Neural progenitor cell (in vitro differentiated cells): Measurements from ENCODE around the gene GPR107. TPM values are rescaled to one million over a fixed set of nuclear protein-coding genes. Genes with fewer than 3 reads are reported as not detected.

Experiments used
- DNase-seq: peaks from one replicate; pipeline ENCODE4 v3.0.0-alpha.2; 2016; ENCODE audit warnings: low spot score
- H2AFZ ChIP-seq: fragments of 200-600 bp; sonication (generic); replicated peaks from 2 replicates; pipeline ENCODE4 v1.6.1; 2016; ENCODE audit warnings: antibody characterized with exemption
- H3F3A ChIP-seq: fragments of 200-600 bp; sonication (generic); 2 replicates; pipeline ENCODE4 v1.6.1; 2016; ENCODE audit warnings: antibody characterized with exemption, low read depth
- H3K27ac ChIP-seq: fragments of 200-600 bp; sonication (generic); 2 replicates; pipeline ENCODE4 v1.5.1; 2016; ENCODE audit warnings: mild to moderate bottlenecking
- H3K27me3 ChIP-seq: fragments of 200-600 bp; sonication (generic); 2 replicates; pipeline ENCODE4 v1.6.1; 2016; ENCODE audit warnings: mild to moderate bottlenecking, moderate library complexity
- H3K36me3 ChIP-seq: fragments of 200-600 bp; sonication (generic); 2 replicates; pipeline ENCODE4 v1.5.1; 2016
- H3K4me1 ChIP-seq: fragments of 200-600 bp; sonication (generic); 2 replicates; pipeline ENCODE4 v1.6.1; 2016; ENCODE audit warnings: mixed run types
- H3K4me2 ChIP-seq: fragments of 200-600 bp; sonication (generic); 2 replicates; pipeline ENCODE4 v1.6.1; 2016
- H3K4me3 ChIP-seq: fragments of 200-600 bp; sonication (generic); 2 replicates; pipeline ENCODE4 v1.5.1; 2016
- H3K79me2 ChIP-seq: fragments of 200-600 bp; sonication (generic); 2 replicates; pipeline ENCODE4 v1.6.1; 2016; ENCODE audit warnings: low read depth
- H3K9ac ChIP-seq: fragments of 200-600 bp; sonication (generic); 2 replicates; pipeline ENCODE4 v1.6.1; 2016
- H3K9me3 ChIP-seq: fragments of 200-600 bp; sonication (generic); 2 replicates; pipeline ENCODE4 v1.5.1; 2016; ENCODE audit warnings: low read depth
- H4K20me1 ChIP-seq: fragments of 200-600 bp; sonication (generic); 2 replicates; pipeline ENCODE4 v1.6.1; 2016; ENCODE audit warnings: low read depth
- H3K27ac Mint-ChIP-seq: 3 replicates; pipeline ENCODE4 v1.8.0; 2021; ENCODE audit warnings: mixed read lengths
- H3K27me3 Mint-ChIP-seq: 2 replicates; pipeline ENCODE4 v1.8.0; 2022; ENCODE audit warnings: low read depth, mild to moderate bottlenecking, inconsistent platforms, moderate library complexity, mixed read lengths; ENCODE audit not compliant: insufficient read depth
- H3K36me3 Mint-ChIP-seq: 3 replicates; pipeline ENCODE4 v1.8.0; 2021; ENCODE audit warnings: mixed read lengths
- H3K4me1 Mint-ChIP-seq: 3 replicates; pipeline ENCODE4 v1.8.0; 2021; ENCODE audit warnings: mixed read lengths
- H3K4me3 Mint-ChIP-seq: 3 replicates; pipeline ENCODE4 v1.8.0; 2021; ENCODE audit warnings: mild to moderate bottlenecking, moderate library complexity, mixed read lengths
- H3K9me3 Mint-ChIP-seq: 3 replicates; pipeline ENCODE4 v1.8.0; 2020; ENCODE audit warnings: mixed read lengths
- EZH2 ChIP-seq: fragments of 200-600 bp; sonication (generic); IDR thresholded peaks from 2 replicates; pipeline ENCODE4 v1.6.1; 2017; ENCODE audit warnings: antibody characterized with exemption, mild to moderate bottlenecking, moderate library complexity
- EZH2phosphoT487 ChIP-seq: fragments of 200-600 bp; sonication (generic); IDR thresholded peaks from 2 replicates; pipeline ENCODE4 v1.6.1; 2017; ENCODE audit warnings: antibody characterized with exemption
- total RNA-seq: library from RNA; depleted of rRNA; stranded (reverse); fragments of >200 nt; gene quantifications from 2 replicates; pipeline ENCODE4 v1.2.3, GENCODE V29; 2015; ENCODE audit warnings: low replicate concordance
- TF ChIP-seq, protein P1 (sequence below): fragments of 200-600 bp; sonication (generic); IDR thresholded peaks from 2 replicates; pipeline ENCODE4 v1.5.1; 2017; ENCODE audit warnings: antibody characterized with exemption, mild to moderate bottlenecking

The GPR107 gene
- total RNA-seq, 1 donor from 2014 or later, result 33.8 TPM

DNA sequence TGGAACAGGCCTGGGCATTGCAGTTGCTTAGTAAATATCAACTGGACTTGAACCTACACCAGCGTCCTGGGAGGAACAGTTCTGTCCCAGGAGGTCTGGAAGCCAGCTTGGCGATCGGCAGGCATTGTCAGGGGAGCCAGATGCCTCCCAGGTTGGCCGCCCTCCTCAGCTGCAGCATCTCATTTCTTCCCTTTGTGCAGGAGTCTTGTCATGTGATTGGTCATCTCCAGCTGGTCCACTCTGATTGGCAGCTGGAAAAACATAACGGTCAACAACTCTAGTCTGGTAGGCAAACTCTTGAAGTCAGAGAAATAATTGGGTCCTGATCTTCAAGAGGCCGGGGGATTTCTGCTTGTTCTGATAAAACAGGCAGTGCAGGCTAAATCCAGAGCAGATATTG, 88.9 kb downstream of the GPR107 start:
- Histone ChIP-seq H3K27ac (no peak overlapping the region), H3K9me3 (no peaks in the 10 kb centered on the region), H3K4me3 (no peak overlapping the region), H3K4me2 (no peak overlapping the region), H2AFZ (no peak overlapping the region), H3K79me2 (no peaks in the 10 kb centered on the region), H3K4me1 (peaks cover 25% of the 10 kb centered on the region), H3K9ac (no peak overlapping the region), H3K27me3 (no peaks in the 10 kb centered on the region), H3K36me3 (no peaks in the 10 kb centered on the region), H3F3A (no peaks in the 10 kb centered on the region), H4K20me1 (no peaks in the 10 kb centered on the region)
- peak; percentile 47 for DNase-seq
- TF ChIP-seq EZH2phosphoT487, result no peak
- no peak for TF ChIP-seq EZH2
- TF ChIP-seq, protein P1, sequence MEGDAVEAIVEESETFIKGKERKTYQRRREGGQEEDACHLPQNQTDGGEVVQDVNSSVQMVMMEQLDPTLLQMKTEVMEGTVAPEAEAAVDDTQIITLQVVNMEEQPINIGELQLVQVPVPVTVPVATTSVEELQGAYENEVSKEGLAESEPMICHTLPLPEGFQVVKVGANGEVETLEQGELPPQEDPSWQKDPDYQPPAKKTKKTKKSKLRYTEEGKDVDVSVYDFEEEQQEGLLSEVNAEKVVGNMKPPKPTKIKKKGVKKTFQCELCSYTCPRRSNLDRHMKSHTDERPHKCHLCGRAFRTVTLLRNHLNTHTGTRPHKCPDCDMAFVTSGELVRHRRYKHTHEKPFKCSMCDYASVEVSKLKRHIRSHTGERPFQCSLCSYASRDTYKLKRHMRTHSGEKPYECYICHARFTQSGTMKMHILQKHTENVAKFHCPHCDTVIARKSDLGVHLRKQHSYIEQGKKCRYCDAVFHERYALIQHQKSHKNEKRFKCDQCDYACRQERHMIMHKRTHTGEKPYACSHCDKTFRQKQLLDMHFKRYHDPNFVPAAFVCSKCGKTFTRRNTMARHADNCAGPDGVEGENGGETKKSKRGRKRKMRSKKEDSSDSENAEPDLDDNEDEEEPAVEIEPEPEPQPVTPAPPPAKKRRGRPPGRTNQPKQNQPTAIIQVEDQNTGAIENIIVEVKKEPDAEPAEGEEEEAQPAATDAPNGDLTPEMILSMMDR, result no peak
- peaks cover 10% of the 10 kb centered on the region for H3K27me3 Mint-ChIP-seq
- no peaks in the 10 kb centered on the region for H3K9me3 Mint-ChIP-seq
- H3K4me1 Mint-ChIP-seq, result peaks cover 50% of the 10 kb centered on the region
- H3K4me3 Mint-ChIP-seq, result no peak overlapping the region
- no peaks in the 10 kb centered on the region for H3K36me3 Mint-ChIP-seq
- H3K27ac Mint-ChIP-seq, result no peak overlapping the region

GRCh38 chr9:130143279-130143893, 89.7 kb downstream of the GPR107 start:
- Mint-ChIP-seq H3K27me3 (peaks cover 10% of the 10 kb centered on the region), H3K4me1 (peaks cover 43% of the 10 kb centered on the region), H3K9me3 (no peaks in the 10 kb centered on the region), H3K36me3 (no peaks in the 10 kb centered on the region), H3K27ac (peak overlapping the region; percentile 96), H3K4me3 (peak overlapping the region; percentile 38)
- Histone ChIP-seq H3K4me1 (peaks cover 19% of the 10 kb centered on the region), H3K9ac (no peak overlapping the region), H3K9me3 (no peaks in the 10 kb centered on the region), H3K27ac (no peak overlapping the region), H3F3A (no peaks in the 10 kb centered on the region), H3K79me2 (no peaks in the 10 kb centered on the region), H3K27me3 (no peaks in the 10 kb centered on the region), H3K36me3 (no peaks in the 10 kb centered on the region), H2AFZ (no peak overlapping the region), H3K4me3 (no peak overlapping the region), H4K20me1 (no peaks in the 10 kb centered on the region), H3K4me2 (no peak overlapping the region)
- TF ChIP-seq, protein P1, result no peak
- TF ChIP-seq EZH2 (no peak), EZH2phosphoT487 (no peak)
- no peak for DNase-seq

DNA sequence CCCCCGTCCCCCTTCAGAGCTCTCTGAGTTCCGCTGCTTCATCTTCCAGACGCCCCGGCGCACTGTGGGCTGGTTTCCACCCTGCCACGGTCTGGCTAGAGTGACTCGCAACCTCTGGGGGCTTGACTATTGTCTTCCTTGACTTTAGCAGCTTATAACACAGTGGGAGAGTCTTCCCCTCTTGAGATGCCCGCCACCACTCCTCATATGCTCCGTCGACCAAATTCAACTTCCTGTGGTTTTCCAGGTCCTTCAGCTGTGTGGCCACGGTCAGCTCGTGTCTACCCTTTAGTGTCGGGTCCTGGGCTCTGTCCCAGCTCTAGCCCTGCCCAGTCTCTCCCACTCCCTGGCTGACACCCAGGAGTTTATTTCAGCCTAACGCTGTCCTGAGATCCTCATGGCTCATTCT, 90.3 kb downstream of the GPR107 start:
- Histone ChIP-seq H3K9ac (no peak overlapping the region), H3K4me2 (no peak overlapping the region)
- peak; percentile 54 for DNase-seq

More for the DNA sequence above, 90.3 kb downstream of the GPR107 start:
- no peaks in the 10 kb centered on the region for H3K36me3 Mint-ChIP-seq
- Histone ChIP-seq H3K27me3 (no peaks in the 10 kb centered on the region), H4K20me1 (no peaks in the 10 kb centered on the region), H3K4me1 (peaks cover 13% of the 10 kb centered on the region), H3F3A (no peaks in the 10 kb centered on the region), H2AFZ (no peak overlapping the region), H3K27ac (no peak overlapping the region), H3K79me2 (no peaks in the 10 kb centered on the region), H3K9me3 (no peaks in the 10 kb centered on the region), H3K4me3 (no peak overlapping the region), H3K36me3 (no peaks in the 10 kb centered on the region)
- H3K4me3 Mint-ChIP-seq, result peak overlapping the region; percentile 38
- peaks cover 37% of the 10 kb centered on the region for H3K4me1 Mint-ChIP-seq
- no peaks in the 10 kb centered on the region for H3K9me3 Mint-ChIP-seq
- TF ChIP-seq EZH2phosphoT487, result no peak
- TF ChIP-seq, protein P1, result no peak
- no peak for TF ChIP-seq EZH2
- H3K27ac Mint-ChIP-seq, result peak overlapping the region; percentile 96
- H3K27me3 Mint-ChIP-seq, result peaks cover 8% of the 10 kb centered on the region
